H1 (cell line): ENCODE measurements around the gene DOCK9. TPM values are rescaled to one million over a fixed set of nuclear protein-coding genes. Genes with fewer than 3 reads are reported as not detected.

Source experiments
- FOSL1 ChIP-seq: IDR thresholded peaks from 2 replicates; pipeline ENCODE4 v1.6.1; 2011; ENCODE audit warnings: mild to moderate bottlenecking, low read depth, low read length, moderate library complexity; ENCODE audit not compliant: insufficient read depth
- YY1 ChIP-seq: IDR thresholded peaks from 2 replicates; pipeline ENCODE4 v1.6.1; 2011; ENCODE audit warnings: low read depth, mild to moderate bottlenecking, low read length
- polyA plus RNA-seq, 7 experiments: library from polyadenylated mRNA; depleted of rRNA in 3 of 7; stranded (reverse) in 5 of 7; unstranded in 2 of 7; fragments of >200 nt in 5 of 7; fragments of 200-250 nt in 2 of 7; gene quantifications; 1 replicate in 5 of 7; 2 replicates in 1 of 7; 4 replicates in 1 of 7; pipeline versions ENCODE4 v1.2.1 to v1.2.3, GENCODE V29; 2011 to 2013; ENCODE audit warnings: missing spikeins in 2 of 7, mixed read lengths in 2 of 7
- total RNA-seq: library from RNA; stranded (reverse); fragmentation: NEBNext Ultra II Directional; extraction: Animal tissue kit (Norgen Biotek cat#: 25700); gene quantifications from 2 replicates; pipeline ENCODE4 v1.2.1, GENCODE V29; 2021
- TF ChIP-seq, protein P1 (sequence below): IDR thresholded peaks from 2 replicates; pipeline ENCODE4 v1.6.1; 2012; ENCODE audit warnings: inconsistent platforms

Gene DOCK9
- total and polyA plus RNA-seq, 2 of the 8 experiments (the other 6 are each of a cell fraction or from before 2014, with no cell fraction given): 21.6 to 31.5 TPM

DNA sequence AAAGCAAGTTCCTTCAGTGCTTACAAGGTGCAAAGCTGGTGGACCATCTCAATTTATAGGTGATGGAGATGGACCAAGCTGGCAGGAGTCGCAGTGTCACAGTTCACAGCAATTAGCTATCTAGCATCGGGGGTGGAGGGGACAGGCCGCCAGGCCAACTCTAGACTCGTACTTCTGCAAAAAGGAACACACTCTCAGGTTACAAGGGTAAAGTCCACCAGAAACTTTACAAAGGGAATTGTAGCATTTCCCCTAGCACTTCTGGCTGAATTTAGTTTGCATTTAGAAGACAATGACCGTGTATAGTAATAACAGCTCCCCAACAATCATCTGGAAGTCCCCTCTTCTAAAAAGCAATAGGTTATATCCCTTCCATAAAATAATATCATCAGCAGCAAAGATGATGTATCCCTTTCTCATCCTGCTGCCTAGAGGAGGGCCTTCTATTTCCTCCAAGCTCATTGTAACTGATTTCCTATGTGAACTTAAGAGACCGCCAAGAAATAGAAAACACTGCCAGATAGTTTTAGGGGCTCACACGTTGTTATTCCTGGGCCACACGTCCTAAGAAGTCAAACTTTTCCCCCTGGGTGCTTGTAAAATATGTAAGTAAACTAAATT is 8.5 kb upstream of the DOCK9 start (continued):
- TF ChIP-seq YY1 (no peak), FOSL1 (no peak)
- TF ChIP-seq, protein P1, sequence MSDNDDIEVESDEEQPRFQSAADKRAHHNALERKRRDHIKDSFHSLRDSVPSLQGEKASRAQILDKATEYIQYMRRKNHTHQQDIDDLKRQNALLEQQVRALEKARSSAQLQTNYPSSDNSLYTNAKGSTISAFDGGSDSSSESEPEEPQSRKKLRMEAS: no peak
- TF ChIP-seq, all 59 proteins: peak for 0
